HG03280 (cell line): Measurements from ENCODE around the gene ASIC4.

Experiments
- ATAC-seq: cut with Tn5 transposase; IDR thresholded peaks from one replicate; pipeline ENCODE4 v1.9.1; 2021; ENCODE audit warnings: mild to moderate bottlenecking, moderate library complexity; ENCODE audit not compliant: unreplicated experiment

Gene ASIC4

GRCh38 chr2:219496825-219497494 is 17.3 kb upstream of the ASIC4 start:
- no peak for ATAC-seq

- peak; percentile 3 for ATAC-seq
Measured at GRCh38 chr2:219497495-219498279, 16.6 kb upstream of the ASIC4 start.

- peak; percentile 95 for ATAC-seq
Measured at GRCh38 chr2:219498280-219499057, 15.8 kb upstream of the ASIC4 start, which contains the start of gene GMPPA. GMPPA (plus strand) TSS chr2:219498891; CDS start chr2:219499976, 1,085 bp downstream.

- ATAC-seq, result no peak
Measured at GRCh38 chr2:219499058-219499307, 15.3 kb upstream of the ASIC4 start.

- ATAC-seq, result no peak
Measured at GRCh38 chr2:219499555-219499954, 14.7 kb upstream of the ASIC4 start.

- ATAC-seq, result no peak
Measured at GRCh38 chr2:219500135-219500534, 14.1 kb upstream of the ASIC4 start.

- no peak for ATAC-seq
Measured at GRCh38 chr2:219501849-219502248, 12.4 kb upstream of the ASIC4 start.

- ATAC-seq, result no peak
Measured at GRCh38 chr2:219502618-219503017, 11.7 kb upstream of the ASIC4 start.

GRCh38 chr2:219505585-219505984 is 8.7 kb upstream of the ASIC4 start:
- ATAC-seq, result no peak

- ATAC-seq, result no peak
Measured at GRCh38 chr2:219506153-219506801, 8.0 kb upstream of the ASIC4 start.

GRCh38 chr2:219506802-219507526 is 7.3 kb upstream of the ASIC4 start:
- ATAC-seq, result no peak

- no peak for ATAC-seq
Measured at GRCh38 chr2:219507581-219508443, 6.5 kb upstream of the ASIC4 start.

- no peak for ATAC-seq
Measured at GRCh38 chr2:219508444-219508734, 5.9 kb upstream of the ASIC4 start.

GRCh38 chr2:219508971-219509779 is 5.1 kb upstream of the ASIC4 start:
- peak; percentile 17 for ATAC-seq

- peak; percentile 63 for ATAC-seq
Measured at GRCh38 chr2:219509780-219510511, 4.3 kb upstream of the ASIC4 start.

- ATAC-seq, result no peak
Measured at GRCh38 chr2:219510512-219511135, 3.7 kb upstream of the ASIC4 start.

- ATAC-seq, result no peak
Measured at GRCh38 chr2:219511547-219512325, 2.5 kb upstream of the ASIC4 start.
